HepG2 (cell line): ENCODE measurements around the gene COPS7A.

Experiments used
- EP300 ChIP-seq, 3 experiments: sonication (generic) in 1 of 3; formaldehyde crosslinking in 1 of 3; IDR thresholded peaks; 2 replicates each; pipeline versions ENCODE4 v1.5.1 to v1.6.1; 2011 to 2020; ENCODE audit warnings: low read depth in 2 of 3, low read length in 2 of 3, borderline replicate concordance in 1 of 3, improper control_type of control experiment in 1 of 3, mild to moderate bottlenecking in 1 of 3, missing genetic modification reagents in 1 of 3, moderate library complexity in 1 of 3
- ERF ChIP-seq: IDR thresholded peaks from 2 replicates; pipeline ENCODE4 v1.6.1; 2018; ENCODE audit warnings: missing biosample characterization, missing genetic modification reagents
- NR2C2 ChIP-seq: sonication (generic); formaldehyde crosslinking; IDR thresholded peaks from 2 replicates; pipeline ENCODE4 v1.4.0; 2020; ENCODE audit warnings: missing genetic modification reagents, mild to moderate bottlenecking, moderate library complexity, borderline replicate concordance
- YEATS4 ChIP-seq: sonication (generic); formaldehyde crosslinking; IDR thresholded peaks from 2 replicates; pipeline ENCODE4 v1.4.0; 2020; ENCODE audit warnings: missing genetic modification reagents, borderline replicate concordance
- ZBTB1 ChIP-seq: sonication (generic); formaldehyde crosslinking; IDR thresholded peaks from 2 replicates; pipeline ENCODE4 v1.4.0; 2020; ENCODE audit warnings: missing genetic modification reagents, borderline replicate concordance
- ZNF12 ChIP-seq: sonication (generic); formaldehyde crosslinking; IDR thresholded peaks from 2 replicates; pipeline ENCODE4 v1.5.0; 2020; ENCODE audit warnings: missing genetic modification reagents
- ZNF362 ChIP-seq: sonication (generic); formaldehyde crosslinking; IDR thresholded peaks from 2 replicates; pipeline ENCODE4 v1.4.0; 2020; ENCODE audit warnings: missing genetic modification reagents, mild to moderate bottlenecking, borderline replicate concordance
- TF ChIP-seq, protein P1 (sequence below): sonication (generic); formaldehyde crosslinking; IDR thresholded peaks from 2 replicates; pipeline ENCODE4 v1.5.1; 2020; ENCODE audit warnings: missing genetic modification reagents, mild to moderate bottlenecking, borderline replicate concordance

DNA sequence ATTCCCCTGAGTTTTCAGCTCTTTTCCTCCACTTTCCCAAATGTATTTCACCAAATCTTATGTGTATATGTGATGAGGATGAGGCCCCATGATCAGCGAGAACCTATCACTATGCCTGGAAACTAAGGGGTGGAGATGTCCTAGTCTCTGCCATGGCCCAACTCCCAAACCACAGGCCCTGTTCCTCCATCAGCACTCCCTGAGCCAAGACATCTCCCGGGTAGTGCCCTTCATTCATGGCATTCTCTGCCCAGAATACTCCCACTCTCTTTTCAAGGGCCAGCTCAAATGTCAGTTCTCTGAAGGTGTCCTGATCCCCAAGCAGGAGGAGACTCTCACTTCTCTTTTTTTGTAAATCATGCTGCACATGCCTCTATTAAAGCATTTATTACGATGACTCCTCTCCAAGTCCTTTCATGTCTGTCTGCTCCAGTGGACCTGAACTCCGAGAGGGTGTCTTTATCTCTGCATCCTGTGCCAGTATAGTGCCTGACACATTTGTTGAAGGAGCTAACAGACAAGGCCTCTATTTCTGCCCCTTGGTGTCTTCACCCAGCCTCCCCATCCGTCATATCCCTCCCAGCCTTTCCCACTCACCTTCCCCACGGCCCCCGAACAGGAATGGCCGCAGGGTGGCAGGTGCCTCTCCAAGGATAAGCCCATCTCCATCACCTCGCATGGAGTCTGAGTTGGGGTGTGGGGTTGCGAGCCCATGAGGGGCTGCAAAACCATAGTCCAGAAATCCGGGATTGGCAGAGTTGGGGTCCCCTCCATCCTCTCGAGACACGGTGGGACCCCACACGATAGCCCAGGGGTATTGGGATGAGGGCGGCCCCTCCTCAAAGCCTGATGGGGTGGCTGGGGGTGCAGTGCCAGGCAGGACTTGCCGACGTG lies 26.9 kb upstream of the COPS7A start:
- no peak for TF ChIP-seq EP300 (IDR thresholded peaks at IDR 0.05; ENCODE audit: low read depth in 2 of 2, low read length in 2 of 2)
- no peak for TF ChIP-seq EP300 (CRISPR knock-in tag; IDR thresholded peaks at IDR 0.05; ENCODE audit: borderline replicate concordance)
- no peak for TF ChIP-seq ERF (CRISPR knock-in tag)
- TF ChIP-seq YEATS4 (CRISPR knock-in tag): no peak
- TF ChIP-seq NR2C2 (CRISPR knock-in tag): no peak
- TF ChIP-seq ZNF12 (CRISPR knock-in tag): no peak
- no peak for TF ChIP-seq ZNF362 (CRISPR knock-in tag)
- TF ChIP-seq, protein P1, sequence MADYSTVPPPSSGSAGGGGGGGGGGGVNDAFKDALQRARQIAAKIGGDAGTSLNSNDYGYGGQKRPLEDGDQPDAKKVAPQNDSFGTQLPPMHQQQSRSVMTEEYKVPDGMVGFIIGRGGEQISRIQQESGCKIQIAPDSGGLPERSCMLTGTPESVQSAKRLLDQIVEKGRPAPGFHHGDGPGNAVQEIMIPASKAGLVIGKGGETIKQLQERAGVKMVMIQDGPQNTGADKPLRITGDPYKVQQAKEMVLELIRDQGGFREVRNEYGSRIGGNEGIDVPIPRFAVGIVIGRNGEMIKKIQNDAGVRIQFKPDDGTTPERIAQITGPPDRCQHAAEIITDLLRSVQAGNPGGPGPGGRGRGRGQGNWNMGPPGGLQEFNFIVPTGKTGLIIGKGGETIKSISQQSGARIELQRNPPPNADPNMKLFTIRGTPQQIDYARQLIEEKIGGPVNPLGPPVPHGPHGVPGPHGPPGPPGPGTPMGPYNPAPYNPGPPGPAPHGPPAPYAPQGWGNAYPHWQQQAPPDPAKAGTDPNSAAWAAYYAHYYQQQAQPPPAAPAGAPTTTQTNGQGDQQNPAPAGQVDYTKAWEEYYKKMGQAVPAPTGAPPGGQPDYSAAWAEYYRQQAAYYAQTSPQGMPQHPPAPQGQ (CRISPR knock-in tag): no peak
- TF ChIP-seq ZBTB1 (CRISPR knock-in tag): no peak
